IMR-90 (cell line): ENCODE data around the gene IL13.

Source experiments
- CTCF ChIP-seq: conservative IDR thresholded peaks from 2 replicates; pipeline ENCODE4 v1.5.1; 2012; ENCODE audit warnings: mild to moderate bottlenecking, low read depth, low read length, improper control_type of control experiment
- POLR2A ChIP-seq: IDR thresholded peaks from 2 replicates; pipeline ENCODE4 v1.6.1; 2012; ENCODE audit warnings: mild to moderate bottlenecking, low read depth, low read length
- RAD21 ChIP-seq: IDR thresholded peaks from 2 replicates; pipeline ENCODE4 v1.6.1; 2012; ENCODE audit warnings: low read length, improper control_type of control experiment
- RCOR1 ChIP-seq: IDR thresholded peaks from 2 replicates; pipeline ENCODE4 v1.6.1; 2012; ENCODE audit warnings: mild to moderate bottlenecking, low read length, improper control_type of control experiment; ENCODE audit not compliant: insufficient replicate concordance
- SMC3 ChIP-seq: fragments of 150-350 bp; IDR thresholded peaks from 2 replicates; pipeline ENCODE4 v1.6.1; 2016; ENCODE audit warnings: low read depth, mild to moderate bottlenecking, antibody characterized with exemption, low read length, moderate library complexity

GRCh38 chr5:132640613-132641012 lies 17.4 kb upstream of the IL13 start:
- TF ChIP-seq SMC3 (no peak), RCOR1 (no peak), POLR2A (no peak), CTCF (no peak), RAD21 (no peak)
